ENCODE results near the gene ST7.
"Not testable (repeated sequence)": the region's sequence is repeated elsewhere in the genome, so short reads cannot be mapped to it uniquely, and the experiment has no call there.

DNA sequence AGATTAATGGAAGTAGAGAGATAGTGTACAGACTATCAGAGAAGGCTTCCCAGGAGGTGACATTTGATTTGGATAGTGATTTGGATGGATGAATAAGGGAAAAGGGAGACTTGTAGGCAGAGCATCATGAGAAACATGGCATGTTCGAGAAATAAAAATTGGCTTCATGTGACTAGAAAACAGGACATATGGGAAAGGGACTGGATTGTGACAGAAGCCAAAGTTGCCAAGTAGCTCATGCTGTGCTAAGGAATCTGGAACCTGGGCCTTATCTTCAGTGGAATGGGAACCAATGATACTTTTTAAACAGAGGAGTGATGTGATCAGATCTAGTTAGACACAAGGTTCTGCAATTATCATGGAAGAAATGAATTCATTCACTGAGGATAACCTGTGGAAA is 168.7 kb downstream of the ST7 start:
- TF ChIP-seq CTCF, POLR2A (IDR thresholded peaks at IDR 0.05): not testable (repeated sequence)

Data from tibial nerve (tissue), 3 donors.